ENCODE data around the gene CFAP61.

Gene CFAP61

DNA sequence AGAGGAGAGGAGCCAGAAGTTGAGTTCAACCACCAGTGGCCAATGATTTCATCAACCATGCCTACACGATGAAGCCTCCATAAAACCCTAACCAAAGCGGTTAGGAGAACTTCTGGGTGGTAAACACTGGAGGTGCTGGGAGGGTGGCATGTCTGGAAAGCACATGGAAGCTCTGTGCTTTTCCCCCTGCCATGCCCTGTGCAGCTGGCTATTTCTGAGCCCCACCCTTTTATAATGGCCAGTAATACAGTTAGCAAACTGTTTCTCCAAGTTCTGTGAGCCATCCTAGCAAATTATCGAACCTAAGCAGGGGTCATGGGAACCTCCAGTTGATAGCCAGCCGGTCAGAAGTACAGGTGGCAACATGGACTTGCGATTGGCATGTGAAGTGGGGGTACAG is 167.8 kb downstream of the CFAP61 start:
- TF ChIP-seq, protein P1, sequence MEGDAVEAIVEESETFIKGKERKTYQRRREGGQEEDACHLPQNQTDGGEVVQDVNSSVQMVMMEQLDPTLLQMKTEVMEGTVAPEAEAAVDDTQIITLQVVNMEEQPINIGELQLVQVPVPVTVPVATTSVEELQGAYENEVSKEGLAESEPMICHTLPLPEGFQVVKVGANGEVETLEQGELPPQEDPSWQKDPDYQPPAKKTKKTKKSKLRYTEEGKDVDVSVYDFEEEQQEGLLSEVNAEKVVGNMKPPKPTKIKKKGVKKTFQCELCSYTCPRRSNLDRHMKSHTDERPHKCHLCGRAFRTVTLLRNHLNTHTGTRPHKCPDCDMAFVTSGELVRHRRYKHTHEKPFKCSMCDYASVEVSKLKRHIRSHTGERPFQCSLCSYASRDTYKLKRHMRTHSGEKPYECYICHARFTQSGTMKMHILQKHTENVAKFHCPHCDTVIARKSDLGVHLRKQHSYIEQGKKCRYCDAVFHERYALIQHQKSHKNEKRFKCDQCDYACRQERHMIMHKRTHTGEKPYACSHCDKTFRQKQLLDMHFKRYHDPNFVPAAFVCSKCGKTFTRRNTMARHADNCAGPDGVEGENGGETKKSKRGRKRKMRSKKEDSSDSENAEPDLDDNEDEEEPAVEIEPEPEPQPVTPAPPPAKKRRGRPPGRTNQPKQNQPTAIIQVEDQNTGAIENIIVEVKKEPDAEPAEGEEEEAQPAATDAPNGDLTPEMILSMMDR (IDR thresholded peaks at IDR 0.05; ENCODE audit: low read depth, low read length): no peak
- no peak overlapping the region for H3K4me3 ChIP-seq (ENCODE audit: low read depth, low read length)

DNA sequence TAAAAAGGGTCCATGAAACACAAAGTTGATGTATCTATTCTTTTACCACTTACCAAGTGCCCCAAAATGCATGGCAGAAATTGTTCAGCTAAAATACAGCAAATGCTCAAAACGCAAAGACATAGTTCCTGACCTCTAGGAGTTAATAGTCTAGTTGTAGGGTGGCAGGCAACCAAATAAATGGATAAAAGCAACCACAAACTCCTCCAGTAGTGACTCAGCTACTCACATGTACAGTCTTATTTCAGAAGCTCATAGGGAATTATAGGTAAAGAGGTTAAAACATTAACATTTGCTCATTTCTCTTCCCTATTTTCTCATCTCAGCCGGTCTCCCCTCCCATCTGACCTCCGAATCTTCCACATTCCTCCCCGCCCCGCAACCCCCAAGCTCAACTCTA is 171.6 kb downstream of the CFAP61 start:
- TF ChIP-seq, protein P1 (IDR thresholded peaks at IDR 0.05; ENCODE audit: low read depth, low read length): no peak
- no peak overlapping the region for H3K4me3 ChIP-seq (ENCODE audit: low read depth, low read length)

GRCh38 chr20:20224806-20225205 is 172.5 kb downstream of the CFAP61 start:
- TF ChIP-seq, protein P1 (IDR thresholded peaks at IDR 0.05; ENCODE audit: low read depth, low read length): no peak
- no peak overlapping the region for H3K4me3 ChIP-seq (ENCODE audit: low read depth, low read length)

- H3K4me3 ChIP-seq (ENCODE audit: low read depth, low read length): no peak overlapping the region
- TF ChIP-seq, protein P1 (IDR thresholded peaks at IDR 0.05; ENCODE audit: low read depth, low read length): no peak
Observed at GRCh38 chr20:20225325-20226043, 173.2 kb downstream of the CFAP61 start.

DNA sequence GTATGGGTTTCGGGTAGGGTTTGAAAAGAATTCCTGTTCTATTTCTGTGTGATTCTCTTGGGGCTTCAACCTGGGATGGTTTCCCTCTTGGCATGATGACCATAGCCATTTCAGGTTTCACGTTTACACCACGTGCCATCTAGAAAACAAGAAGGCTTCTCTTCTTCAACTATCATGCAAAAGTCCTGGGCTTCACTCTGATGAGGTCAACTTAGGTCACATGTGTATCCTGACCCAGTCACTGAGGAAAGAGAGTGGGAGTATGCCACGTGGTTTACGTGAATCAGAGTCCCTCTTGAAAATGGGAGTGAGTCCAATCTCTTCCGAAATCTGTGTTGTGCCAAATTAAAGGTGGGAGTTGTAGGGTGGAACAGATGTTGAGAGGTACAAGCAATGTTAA is 174.2 kb downstream of the CFAP61 start:
- TF ChIP-seq, protein P1 (IDR thresholded peaks at IDR 0.05; ENCODE audit: low read depth, low read length): no peak
- H3K4me3 ChIP-seq (ENCODE audit: low read depth, low read length): no peak overlapping the region

GRCh38 chr20:20227013-20227571 is 174.8 kb downstream of the CFAP61 start:
- TF ChIP-seq, protein P1 (IDR thresholded peaks at IDR 0.05; ENCODE audit: low read depth, low read length): no peak
- no peak overlapping the region for H3K4me3 ChIP-seq (ENCODE audit: low read depth, low read length)

DNA sequence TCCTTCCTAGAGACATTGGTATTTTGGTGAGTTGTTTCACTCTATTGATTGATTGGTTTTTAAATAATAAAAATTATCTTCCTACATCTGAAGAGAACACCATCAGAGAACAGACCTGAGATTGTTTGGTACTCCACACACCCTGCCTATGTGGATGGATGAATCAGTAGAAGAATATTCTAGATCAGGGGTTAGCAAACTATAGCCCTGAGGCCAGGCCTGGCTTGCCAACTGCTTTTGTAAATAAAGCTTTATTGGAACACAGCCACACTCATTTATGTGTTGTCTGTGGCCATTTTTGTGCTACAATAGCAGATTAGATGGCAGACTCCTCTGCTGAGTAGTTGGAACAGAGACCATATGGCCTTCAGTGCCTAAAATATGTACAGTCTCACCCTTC is 176.0 kb downstream of the CFAP61 start:
- TF ChIP-seq, protein P1 (IDR thresholded peaks at IDR 0.05; ENCODE audit: low read depth, low read length): no peak
- no peak overlapping the region for H3K4me3 ChIP-seq (ENCODE audit: low read depth, low read length)

Data from WI38 (cell line).